ENCODE results near the gene PLCH2.

DNA sequence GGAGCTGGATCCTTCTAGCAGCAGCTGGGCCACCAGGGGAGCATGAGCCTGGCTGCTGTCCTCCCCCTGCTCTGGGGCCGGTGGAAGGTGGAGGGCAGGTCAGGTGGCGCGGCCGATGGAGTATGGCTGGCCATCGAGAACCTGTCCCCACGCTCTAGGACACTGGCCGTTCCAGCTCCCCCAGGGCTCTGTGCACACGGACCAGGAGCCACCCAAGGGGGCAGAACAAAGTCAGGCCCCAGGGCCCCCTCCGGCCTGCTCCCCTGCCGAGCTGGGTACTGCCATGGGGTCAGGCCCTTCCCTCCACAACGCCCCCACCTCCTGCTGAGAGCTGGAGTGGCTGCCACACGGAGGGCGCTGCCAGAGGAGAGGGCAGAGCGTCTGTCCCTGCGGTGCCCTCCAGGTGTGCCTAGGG, 4.5 kb upstream of the PLCH2 start:
- TF ChIP-seq CTCF (IDR thresholded peaks at IDR 0.05) (no peak), EZH2 (IDR thresholded peaks at IDR 0.05; ENCODE audit: borderline replicate concordance, insufficient read depth, low read depth, low read length, poor library complexity, severe bottlenecking) (no peak)

Data from B cell (primary cell).